ENCODE results near the gene RASSF5. TPM values are rescaled to one million over a fixed set of nuclear protein-coding genes. Genes with fewer than 3 reads are reported as not detected.

Gene RASSF5
- total and polyA plus RNA-seq, 10 of the 15 experiments (the other 5 are each of a cell fraction or from before 2014, with no cell fraction given), result 14.0 to 89.6 (median 68.9) TPM

- peak in 1 of 2 experiments; percentile 51; a peak in 2 of 4 replicates for TF ChIP-seq EP300 (IDR thresholded peaks at IDR 0.05; ENCODE audit: borderline replicate concordance in 1 of 2, control insufficient read depth in 1 of 2, low read depth in 2 of 2, low read length in 2 of 2)
- TF ChIP-seq RAD21 (IDR thresholded peaks at IDR 0.05; ENCODE audit: insufficient read depth, low read depth, low read length), result no peak
- no peak for TF ChIP-seq SIX5 (IDR thresholded peaks at IDR 0.05; ENCODE audit: low read depth, low read length, severe bottlenecking)
- no peak for TF ChIP-seq CBX5 (IDR thresholded peaks at IDR 0.05; ENCODE audit: low read depth)
- no peak for TF ChIP-seq RFX5 (IDR thresholded peaks at IDR 0.05; ENCODE audit: low read depth, low read length)
- TF ChIP-seq NRF1 (conservative IDR thresholded peaks at IDR 0.05; ENCODE audit: low read depth, low read length), result no peak
- peak; percentile 84 for TF ChIP-seq TAF1 (IDR thresholded peaks at IDR 0.05; ENCODE audit: borderline replicate concordance, low read depth, low read length)
- TF ChIP-seq CTCF (IDR thresholded peaks at IDR 0.05 in 2 of 3, conservative IDR thresholded peaks at IDR 0.05 in 1 of 3; ENCODE audit: control insufficient read depth in 2 of 3, extremely low read depth in 1 of 3, insufficient read depth in 1 of 3, low read depth in 3 of 3, low read length in 3 of 3), result no peak
- no peak for TF ChIP-seq PAX8 (IDR thresholded peaks at IDR 0.05)
- TF ChIP-seq EGR1 (IDR thresholded peaks at IDR 0.05; ENCODE audit: borderline replicate concordance in 1 of 2, low read depth in 2 of 2, low read length in 2 of 2), result peak in 1 of 2 experiments; percentile 83; a peak in 1 of 3 replicates
- no peak for TF ChIP-seq ZNF622 (IDR thresholded peaks at IDR 0.05)
- peak; percentile 41; the same call in 1 of the 2 replicates for TF ChIP-seq CBFB (IDR thresholded peaks at IDR 0.05; ENCODE audit: low read depth)
- no peak; the same call in 1 of the 2 replicates for TF ChIP-seq REST (IDR thresholded peaks at IDR 0.05; ENCODE audit: low read depth, low read length)
- no peak for TF ChIP-seq KAT2A (conservative IDR thresholded peaks at IDR 0.05; ENCODE audit: control insufficient read depth, low read depth, low read length)
- peak; percentile 48; the same call in 1 of the 2 replicates for TF ChIP-seq NBN (IDR thresholded peaks at IDR 0.05)
- peak; percentile 68 for TF ChIP-seq NKRF (conservative IDR thresholded peaks at IDR 0.05)
- no peak for TF ChIP-seq YBX1 (IDR thresholded peaks at IDR 0.05)
- TF ChIP-seq IRF5 (IDR thresholded peaks at IDR 0.05; ENCODE audit: borderline replicate concordance), result no peak
- TF ChIP-seq TCF3 (IDR thresholded peaks at IDR 0.05; ENCODE audit: borderline replicate concordance, insufficient read depth, low read depth, low read length), result 0 out of 2 replicates have a peak, but pooled peaks have one; percentile 38
- TF ChIP-seq EZH2 (IDR thresholded peaks at IDR 0.05; ENCODE audit: borderline replicate concordance, control insufficient read depth, low read depth, low read length), result no peak
Observed at GRCh38 chr1:206556750-206557635, 49.7 kb downstream of the RASSF5 start (continued).
